Type B pancreatic cell (in vitro differentiated cells): ENCODE data around the gene PPP2R2D. TPM values are rescaled to one million over a fixed set of nuclear protein-coding genes. Genes with fewer than 3 reads are reported as not detected.
"Not testable (repeated sequence)": the region's sequence is repeated elsewhere in the genome, so short reads cannot be mapped to it uniquely, and the experiment has no call there.

Source experiments
- DNase-seq: peaks from one replicate; pipeline ENCODE4 v3.0.0; 2021; ENCODE audit warnings: mixed read lengths; ENCODE audit not compliant: unreplicated experiment; ENCODE audit errors: extremely low spot score
- H3K27ac Mint-ChIP-seq: 2 replicates; pipeline ENCODE4 v1.8.0; 2021; ENCODE audit warnings: mild to moderate bottlenecking, mixed read lengths
- H3K27me3 Mint-ChIP-seq: 2 replicates; pipeline ENCODE4 v1.8.0; 2021; ENCODE audit warnings: mixed read lengths
- H3K36me3 Mint-ChIP-seq: 2 replicates; pipeline ENCODE4 v1.8.0; 2021; ENCODE audit warnings: mixed read lengths
- H3K4me1 Mint-ChIP-seq: one replicate; pipeline ENCODE4 v1.8.0; 2021; ENCODE audit warnings: mixed read lengths; ENCODE audit not compliant: unreplicated experiment
- H3K4me3 Mint-ChIP-seq: 2 replicates; pipeline ENCODE4 v1.8.0; 2021; ENCODE audit warnings: mild to moderate bottlenecking, mixed read lengths
- H3K9me3 Mint-ChIP-seq: 2 replicates; pipeline ENCODE4 v1.8.0; 2021; ENCODE audit warnings: mixed read lengths
- CTCF ChIP-seq: fragments of 200-600 bp; sonication (generic); conservative IDR thresholded peaks from 2 replicates; pipeline ENCODE4 v1.5.0; 2021; ENCODE audit warnings: antibody characterized with exemption, mild to moderate bottlenecking
- total RNA-seq: library from RNA; stranded (reverse); gene quantifications from 2 replicates; pipeline ENCODE4 v1.2.1, GENCODE V29; 2021; ENCODE audit warnings: low replicate concordance

The PPP2R2D gene
- total RNA-seq, 1 donor from 2014 or later = 38.1 TPM

GRCh38 chr10:131882151-131882550 lies 18.7 kb upstream of the PPP2R2D start:
- Mint-ChIP-seq H3K4me1 (peaks cover 11% of the 10 kb centered on the region), H3K36me3 (no peaks in the 10 kb centered on the region), H3K4me3 (no peak overlapping the region), H3K27me3 (peaks cover 35% of the 10 kb centered on the region), H3K9me3 (no peaks in the 10 kb centered on the region), H3K27ac (no peak overlapping the region)
- no peak for DNase-seq
- TF ChIP-seq CTCF = no peak

GRCh38 chr10:131882590-131883451 lies 18.0 kb upstream of the PPP2R2D start:
- no peak for TF ChIP-seq CTCF
- no peaks in the 10 kb centered on the region for H3K36me3 Mint-ChIP-seq
- DNase-seq = no peak
- H3K4me3 Mint-ChIP-seq = no peak overlapping the region
- H3K27me3 Mint-ChIP-seq = peaks cover 28% of the 10 kb centered on the region
- H3K4me1 Mint-ChIP-seq = peaks cover 11% of the 10 kb centered on the region
- H3K27ac Mint-ChIP-seq = no peak overlapping the region
- no peaks in the 10 kb centered on the region for H3K9me3 Mint-ChIP-seq

GRCh38 chr10:131883621-131884393 lies 17.0 kb upstream of the PPP2R2D start:
- H3K4me3 Mint-ChIP-seq, DNase-seq, H3K9me3 Mint-ChIP-seq, H3K36me3 Mint-ChIP-seq, H3K27ac Mint-ChIP-seq: not testable (repeated sequence)
- peaks cover 11% of the 10 kb centered on the region for H3K4me1 Mint-ChIP-seq
- H3K27me3 Mint-ChIP-seq = peaks cover 21% of the 10 kb centered on the region

- H3K36me3 Mint-ChIP-seq = no peaks in the 10 kb centered on the region
- H3K9me3 Mint-ChIP-seq = no peaks in the 10 kb centered on the region
- peaks cover 11% of the 10 kb centered on the region for H3K4me1 Mint-ChIP-seq
- peak; percentile 94 for TF ChIP-seq CTCF
- no peak for DNase-seq
- no peak overlapping the region for H3K4me3 Mint-ChIP-seq
- peaks cover 10% of the 10 kb centered on the region for H3K27me3 Mint-ChIP-seq
- no peak overlapping the region for H3K27ac Mint-ChIP-seq
Observed at GRCh38 chr10:131885391-131886165, 15.2 kb upstream of the PPP2R2D start.

GRCh38 chr10:131886237-131886636 lies 14.6 kb upstream of the PPP2R2D start:
- no peak for DNase-seq
- Mint-ChIP-seq H3K36me3 (no peaks in the 10 kb centered on the region), H3K4me3 (no peak overlapping the region), H3K4me1 (peaks cover 11% of the 10 kb centered on the region), H3K27me3 (peaks cover 7% of the 10 kb centered on the region), H3K9me3 (no peaks in the 10 kb centered on the region), H3K27ac (no peak overlapping the region)
- no peak for TF ChIP-seq CTCF
